T follicular helper cell (primary cell): ENCODE results near the gene PHPT1.
"Not testable (repeated sequence)": the region's sequence is repeated elsewhere in the genome, so short reads cannot be mapped to it uniquely, and the experiment has no call there.

Source experiments
- DNase-seq: peaks from one replicate; pipeline ENCODE4 v3.0.0-alpha.2; 2020; ENCODE audit warnings: low read depth

PHPT1 gene

GRCh38 chr9:136837146-136837855, 11.9 kb upstream of the PHPT1 start:
- no peak for DNase-seq

GRCh38 chr9:136837856-136838277, 11.3 kb upstream of the PHPT1 start:
- not testable (repeated sequence) for DNase-seq

- no peak for DNase-seq
Observed at GRCh38 chr9:136838314-136839228, 10.6 kb upstream of the PHPT1 start.

GRCh38 chr9:136839229-136840139, 9.7 kb upstream of the PHPT1 start:
- no peak for DNase-seq

- DNase-seq, result no peak
Observed at GRCh38 chr9:136840140-136840876, 8.9 kb upstream of the PHPT1 start.

GRCh38 chr9:136840877-136841645, 8.1 kb upstream of the PHPT1 start:
- DNase-seq, result no peak

- DNase-seq, result not testable (repeated sequence)
Observed at GRCh38 chr9:136841646-136842379, 7.4 kb upstream of the PHPT1 start.

- peak; percentile 65 for DNase-seq
Observed at GRCh38 chr9:136842380-136842948, 6.7 kb upstream of the PHPT1 start, which contains the start of gene AJM1. AJM1 (plus strand) TSS chr9:136842478; CDS start chr9:136844415, 1,937 bp downstream.

GRCh38 chr9:136843159-136843800, 5.9 kb upstream of the PHPT1 start:
- not testable (repeated sequence) for DNase-seq

GRCh38 chr9:136843801-136844740, 5.1 kb upstream of the PHPT1 start:
- DNase-seq, result peak; percentile 34

- DNase-seq, result no peak
Observed at GRCh38 chr9:136844761-136845464, 4.3 kb upstream of the PHPT1 start.

- no peak for DNase-seq
Observed at GRCh38 chr9:136845465-136846260, 3.5 kb upstream of the PHPT1 start.

GRCh38 chr9:136846376-136847087, 2.7 kb upstream of the PHPT1 start:
- no peak for DNase-seq

- DNase-seq, result no peak
Observed at GRCh38 chr9:136847088-136847825, 2.0 kb upstream of the PHPT1 start.
